ENCODE measurements around the gene ZNF546. TPM values are rescaled to one million over a fixed set of nuclear protein-coding genes. Genes with fewer than 3 reads are reported as not detected.
"Not testable (repeated sequence)": the region's sequence is repeated elsewhere in the genome, so short reads cannot be mapped to it uniquely, and the experiment has no call there.

ZNF546 gene
- total and polyA plus RNA-seq, 5 donors from 2014 or later: 2.3 to 5.8 (median 5.2) TPM

DNA sequence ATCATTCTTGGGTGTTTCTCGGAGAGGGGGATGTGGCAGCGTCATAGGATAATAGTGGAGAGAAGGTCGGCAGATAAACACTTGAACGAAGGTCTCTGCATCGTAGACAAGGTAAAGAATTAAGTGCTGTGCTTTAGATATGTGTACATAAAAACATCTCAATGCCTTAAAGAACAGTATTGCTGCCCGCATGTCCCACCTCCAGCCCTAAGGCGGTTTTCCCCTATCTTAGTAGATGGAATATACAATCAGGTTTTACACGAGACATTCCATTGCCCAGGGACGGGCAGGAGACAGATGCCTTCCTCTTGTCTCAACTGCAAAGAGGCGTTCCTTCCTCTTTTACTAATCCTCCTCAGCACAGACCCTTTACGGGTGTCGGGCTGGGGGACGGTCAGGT lies 37.5 kb upstream of the ZNF546 start:
- not testable (repeated sequence) for H3K36me3 Mint-ChIP-seq; H3K9me3 ChIP-seq (ENCODE audit: control insufficient read depth in 2 of 2, low read length in 2 of 2); H3K9me3 Mint-ChIP-seq; H3K27ac ChIP-seq (ENCODE audit: insufficient read depth, low read length, poor library complexity, severe bottlenecking); DNase-seq; H3K4me1 ChIP-seq (ENCODE audit: control insufficient read depth, insufficient read depth, low read length, poor library complexity, severe bottlenecking); H3K36me3 ChIP-seq (ENCODE audit: control insufficient read depth, insufficient read depth, low read length); H3K27me3 ChIP-seq (ENCODE audit: control insufficient read depth, insufficient read depth, low read length); H3K27me3 Mint-ChIP-seq; ATAC-seq (ENCODE audit: low read depth in 2 of 2)
- Mint-ChIP-seq H3K4me1 (peaks cover 15 to 55% (median 29%) of the 10 kb centered on the region in 4 donors), H3K4me3 (peak overlapping the region in 3 of 4 donors; percentile 40 to 60 (median 51)), H3K27ac (peak overlapping the region in 1 of 3 donors; percentile 94)
- H3K4me3 ChIP-seq (ENCODE audit: low read depth, low read length): peak overlapping the region; percentile 18

DNA sequence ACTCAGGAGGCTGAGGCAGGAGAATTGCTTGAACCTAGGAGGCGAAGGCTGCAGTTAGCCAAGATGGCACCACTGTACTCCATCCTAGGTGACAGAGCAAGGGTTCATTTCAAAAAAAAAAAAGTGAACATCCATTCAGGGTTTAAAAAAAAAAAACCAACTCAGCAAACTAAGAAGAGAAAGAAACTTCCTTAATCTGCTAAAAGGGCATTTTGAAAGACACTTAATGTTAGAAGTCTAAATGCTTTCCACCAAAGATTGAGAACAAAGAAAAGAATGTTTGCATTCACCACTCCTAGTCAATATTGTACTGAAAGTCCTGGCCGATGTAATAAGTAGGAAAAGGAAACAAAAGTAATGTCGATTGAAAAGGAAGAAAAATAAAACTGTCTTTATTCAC lies 33.0 kb upstream of the ZNF546 start:
- Histone ChIP-seq H3K27ac (ENCODE audit: insufficient read depth, low read length, poor library complexity, severe bottlenecking) (no peak overlapping the region), H3K4me1 (ENCODE audit: control insufficient read depth, insufficient read depth, low read length, poor library complexity, severe bottlenecking) (peaks cover 6% of the 10 kb centered on the region), H3K27me3 (ENCODE audit: control insufficient read depth, insufficient read depth, low read length) (no peaks in the 10 kb centered on the region), H3K36me3 (ENCODE audit: control insufficient read depth, insufficient read depth, low read length) (no peaks in the 10 kb centered on the region), H3K4me3 (ENCODE audit: low read depth, low read length) (no peak overlapping the region), H3K9me3 (ENCODE audit: control insufficient read depth in 2 of 2, low read length in 2 of 2) (no peaks in the 10 kb centered on the region)
- Mint-ChIP-seq H3K4me3 (peak overlapping the region in 1 of 4 donors; percentile 7), H3K27me3 (no peaks in the 10 kb centered on the region), H3K27ac (no peak overlapping the region), H3K9me3 (no peaks in the 10 kb centered on the region), H3K36me3 (peaks cover 3% of the 10 kb centered on the region), H3K4me1 (peaks cover 12 to 41% (median 22%) of the 10 kb centered on the region in 4 donors)
- DNase-seq (no peak), ATAC-seq (ENCODE audit: low read depth in 2 of 2) (no peak)

DNA sequence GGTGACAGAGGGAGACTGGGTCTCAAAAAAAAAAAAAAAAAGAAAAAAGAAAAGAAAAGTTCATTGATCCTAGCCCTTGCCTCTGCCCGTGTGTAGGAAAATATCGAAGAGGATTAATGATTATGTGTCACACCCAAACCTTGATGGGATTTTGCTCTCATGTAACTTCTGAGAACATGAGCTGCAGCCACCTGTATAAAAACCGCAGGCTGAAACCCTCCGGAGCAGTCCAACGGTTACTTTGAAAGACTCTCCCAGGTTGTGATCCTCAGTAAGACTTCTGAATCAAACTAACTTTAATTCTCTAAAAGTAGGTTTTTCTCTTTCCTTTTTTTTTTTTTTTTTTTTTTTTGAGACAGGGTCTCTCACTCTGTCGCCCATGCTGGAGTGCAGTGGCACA lies 30.2 kb upstream of the ZNF546 start:
- H3K4me3 ChIP-seq (ENCODE audit: low read depth, low read length): no peak overlapping the region
- H3K27me3 Mint-ChIP-seq: no peaks in the 10 kb centered on the region
- H3K9me3 Mint-ChIP-seq: no peaks in the 10 kb centered on the region
- H3K27ac ChIP-seq (ENCODE audit: insufficient read depth, low read length, poor library complexity, severe bottlenecking): no peak overlapping the region
- ATAC-seq (ENCODE audit: low read depth in 2 of 2) (no peak), DNase-seq (no peak)
- H3K9me3 ChIP-seq (ENCODE audit: control insufficient read depth in 2 of 2, low read length in 2 of 2): no peaks in the 10 kb centered on the region
- peaks cover 18 to 50% (median 29%) of the 10 kb centered on the region in 4 donors for H3K4me1 Mint-ChIP-seq
- H3K4me1 ChIP-seq (ENCODE audit: control insufficient read depth, insufficient read depth, low read length, poor library complexity, severe bottlenecking): peaks cover 26% of the 10 kb centered on the region
- H3K36me3 ChIP-seq (ENCODE audit: control insufficient read depth, insufficient read depth, low read length): no peaks in the 10 kb centered on the region
- no peak overlapping the region for H3K4me3 Mint-ChIP-seq
- H3K27me3 ChIP-seq (ENCODE audit: control insufficient read depth, insufficient read depth, low read length): no peaks in the 10 kb centered on the region
- peaks cover 10% of the 10 kb centered on the region for H3K36me3 Mint-ChIP-seq
- peak overlapping the region in 2 of 3 donors; percentile 35 to 48 for H3K27ac Mint-ChIP-seq

DNA sequence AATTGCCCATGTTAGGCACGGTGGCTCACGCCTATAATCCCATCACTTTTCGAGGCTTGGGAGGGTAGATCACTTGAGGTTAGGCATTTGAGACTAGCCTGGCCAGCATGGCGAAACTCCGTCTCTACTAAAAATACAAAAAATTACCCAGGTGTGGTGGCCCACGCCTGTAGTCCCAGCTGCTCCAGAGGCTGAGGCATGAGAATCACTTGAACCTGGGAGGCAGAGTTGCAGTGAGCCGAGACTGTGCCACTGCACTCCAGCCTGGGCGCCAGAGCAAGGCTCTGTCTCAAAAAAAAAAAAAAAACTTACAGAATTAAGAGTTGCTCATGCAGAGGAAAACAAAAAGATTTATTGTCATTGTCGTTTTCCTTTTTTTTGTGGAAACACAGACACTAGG lies 29.3 kb upstream of the ZNF546 start:
- H3K27me3 ChIP-seq (ENCODE audit: control insufficient read depth, insufficient read depth, low read length): no peaks in the 10 kb centered on the region
- H3K27ac ChIP-seq (ENCODE audit: insufficient read depth, low read length, poor library complexity, severe bottlenecking): no peak overlapping the region
- H3K4me1 ChIP-seq (ENCODE audit: control insufficient read depth, insufficient read depth, low read length, poor library complexity, severe bottlenecking): peaks cover 33% of the 10 kb centered on the region
- Mint-ChIP-seq H3K4me3 (no peak overlapping the region), H3K27me3 (no peaks in the 10 kb centered on the region), H3K36me3 (peaks cover 10% of the 10 kb centered on the region), H3K4me1 (peaks cover 18 to 58% (median 32%) of the 10 kb centered on the region in 4 donors), H3K9me3 (no peaks in the 10 kb centered on the region), H3K27ac (peak overlapping the region in 2 of 3 donors; percentile 84 to 100)
- H3K9me3 ChIP-seq (ENCODE audit: control insufficient read depth in 2 of 2, low read length in 2 of 2): no peaks in the 10 kb centered on the region
- no peaks in the 10 kb centered on the region for H3K36me3 ChIP-seq (ENCODE audit: control insufficient read depth, insufficient read depth, low read length)
- H3K4me3 ChIP-seq (ENCODE audit: low read depth, low read length): no peak overlapping the region
- ATAC-seq (ENCODE audit: low read depth in 2 of 2): no peak
- DNase-seq: no peak

DNA sequence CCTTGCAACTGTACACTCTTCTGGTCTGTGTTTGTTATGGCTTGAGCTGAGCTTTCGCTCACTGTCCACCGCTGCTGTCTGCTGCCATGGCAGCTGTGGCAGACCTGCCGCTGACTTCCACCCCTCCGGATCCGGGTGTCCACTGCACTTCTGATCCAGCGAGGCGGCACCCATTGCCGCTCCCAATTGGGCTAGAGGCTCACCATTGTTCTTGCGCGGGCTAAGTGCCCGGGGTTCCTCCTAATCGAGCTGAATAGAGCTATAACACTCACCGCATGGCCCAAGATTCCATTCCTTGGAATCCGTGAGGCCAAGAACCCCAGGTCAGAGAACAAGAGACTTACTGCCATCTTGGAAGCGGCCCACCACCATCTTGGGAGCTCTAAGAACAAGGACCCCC lies 28.1 kb upstream of the ZNF546 start:
- Mint-ChIP-seq H3K9me3 (no peaks in the 10 kb centered on the region), H3K36me3 (peaks cover 18% of the 10 kb centered on the region), H3K27ac (peak overlapping the region; percentile 94 to 100 (median 100)), H3K4me1 (peaks cover 11 to 61% (median 34%) of the 10 kb centered on the region in 4 donors), H3K4me3 (peak overlapping the region; percentile 96 to 100 (median 98)), H3K27me3 (no peaks in the 10 kb centered on the region)
- no peak for ATAC-seq (ENCODE audit: low read depth in 2 of 2)
- no peaks in the 10 kb centered on the region for H3K9me3 ChIP-seq (ENCODE audit: control insufficient read depth in 2 of 2, low read length in 2 of 2)
- peaks cover 8% of the 10 kb centered on the region for H3K36me3 ChIP-seq (ENCODE audit: control insufficient read depth, insufficient read depth, low read length)
- H3K4me1 ChIP-seq (ENCODE audit: control insufficient read depth, insufficient read depth, low read length, poor library complexity, severe bottlenecking): peaks cover 33% of the 10 kb centered on the region
- no peak for DNase-seq
- no peaks in the 10 kb centered on the region for H3K27me3 ChIP-seq (ENCODE audit: control insufficient read depth, insufficient read depth, low read length)
- H3K27ac ChIP-seq (ENCODE audit: insufficient read depth, low read length, poor library complexity, severe bottlenecking): peak overlapping the region; percentile 93
- H3K4me3 ChIP-seq (ENCODE audit: low read depth, low read length): peak overlapping the region; percentile 29

DNA sequence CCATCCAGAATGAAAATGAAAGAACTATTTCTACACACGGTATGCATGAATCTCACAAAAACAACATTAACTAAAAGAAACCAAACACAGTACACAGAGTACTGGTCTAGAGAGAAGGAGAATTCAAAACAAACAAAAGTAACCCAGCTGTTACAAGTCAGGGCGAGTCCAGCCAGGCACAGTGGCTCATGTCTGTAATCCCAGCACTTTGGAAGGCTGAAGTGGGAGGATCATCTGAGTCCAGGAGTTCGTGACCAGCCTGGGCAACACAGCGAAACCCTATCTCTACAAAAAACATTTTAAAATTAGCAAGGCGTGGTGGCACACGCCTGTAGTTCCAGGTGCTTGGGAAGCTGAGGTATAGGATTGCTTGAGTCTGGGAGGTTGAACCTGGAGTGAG lies 27.6 kb upstream of the ZNF546 start:
- Histone ChIP-seq H3K27me3 (ENCODE audit: control insufficient read depth, insufficient read depth, low read length) (no peaks in the 10 kb centered on the region), H3K4me1 (ENCODE audit: control insufficient read depth, insufficient read depth, low read length, poor library complexity, severe bottlenecking) (peaks cover 33% of the 10 kb centered on the region), H3K36me3 (ENCODE audit: control insufficient read depth, insufficient read depth, low read length) (peaks cover 13% of the 10 kb centered on the region), H3K9me3 (ENCODE audit: control insufficient read depth in 2 of 2, low read length in 2 of 2) (no peaks in the 10 kb centered on the region), H3K4me3 (ENCODE audit: low read depth, low read length) (peak overlapping the region; percentile 29), H3K27ac (ENCODE audit: insufficient read depth, low read length, poor library complexity, severe bottlenecking) (peak overlapping the region; percentile 93)
- H3K4me1 Mint-ChIP-seq: peaks cover 11 to 59% (median 34%) of the 10 kb centered on the region in 4 donors
- H3K36me3 Mint-ChIP-seq: peaks cover 20% of the 10 kb centered on the region
- no peak for ATAC-seq (ENCODE audit: low read depth in 2 of 2)
- H3K27me3 Mint-ChIP-seq: no peaks in the 10 kb centered on the region
- no peaks in the 10 kb centered on the region for H3K9me3 Mint-ChIP-seq
- peak overlapping the region; percentile 96 to 100 (median 98) for H3K4me3 Mint-ChIP-seq
- peak in 1 of 3 donors; percentile 32 for DNase-seq
- peak overlapping the region; percentile 94 to 100 (median 100) for H3K27ac Mint-ChIP-seq

DNA sequence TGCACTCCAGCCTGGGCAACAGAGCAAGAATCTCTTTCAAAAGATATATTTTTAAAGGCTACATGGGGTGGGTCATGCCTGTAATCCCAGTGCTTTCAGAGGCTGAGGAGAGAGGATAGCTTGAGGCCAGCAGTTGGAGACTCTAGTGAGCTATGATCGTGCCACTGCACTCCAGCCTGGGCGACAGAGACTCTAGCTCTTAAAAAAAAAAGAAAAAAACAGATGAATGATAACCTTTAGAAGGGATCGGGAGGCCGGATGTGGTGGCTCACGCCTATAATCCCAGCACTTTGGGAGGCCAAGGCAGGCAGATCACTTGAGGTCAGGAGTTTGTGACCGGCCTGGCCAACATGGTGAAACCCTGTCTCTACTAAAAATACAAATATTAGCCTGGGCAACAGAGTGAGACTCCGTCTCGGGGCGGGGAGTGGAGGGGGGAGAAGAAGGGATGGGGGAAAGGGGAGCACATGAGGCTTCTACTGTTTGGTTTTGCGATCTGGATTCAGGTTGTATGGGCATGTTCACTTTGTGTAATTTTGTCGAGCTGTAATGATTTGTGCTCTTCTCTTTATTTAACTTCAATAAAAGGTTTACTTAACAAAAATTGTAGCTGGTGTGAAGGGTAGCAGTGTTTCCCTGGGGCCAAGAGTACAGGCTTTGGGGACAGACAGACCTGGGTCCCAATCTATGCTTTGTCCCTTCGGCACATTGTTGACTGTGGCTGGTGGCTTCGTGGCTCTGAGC lies 27.0 kb upstream of the ZNF546 start:
- Histone ChIP-seq H3K4me1 (ENCODE audit: control insufficient read depth, insufficient read depth, low read length, poor library complexity, severe bottlenecking) (peaks cover 33% of the 10 kb centered on the region), H3K4me3 (ENCODE audit: low read depth, low read length) (peak overlapping the region; percentile 89), H3K27ac (ENCODE audit: insufficient read depth, low read length, poor library complexity, severe bottlenecking) (peak overlapping the region; percentile 93), H3K27me3 (ENCODE audit: control insufficient read depth, insufficient read depth, low read length) (no peaks in the 10 kb centered on the region), H3K9me3 (ENCODE audit: control insufficient read depth in 2 of 2, low read length in 2 of 2) (no peaks in the 10 kb centered on the region), H3K36me3 (ENCODE audit: control insufficient read depth, insufficient read depth, low read length) (peaks cover 19% of the 10 kb centered on the region)
- ATAC-seq (ENCODE audit: low read depth in 2 of 2) (no peak), DNase-seq (peak; percentile 7 to 29 (median 11))
- Mint-ChIP-seq H3K27ac (peak overlapping the region; percentile 94 to 100 (median 100)), H3K36me3 (peaks cover 23% of the 10 kb centered on the region), H3K4me1 (peaks cover 11 to 61% (median 34%) of the 10 kb centered on the region in 4 donors), H3K4me3 (peak overlapping the region; percentile 96 to 100 (median 98)), H3K27me3 (no peaks in the 10 kb centered on the region), H3K9me3 (no peaks in the 10 kb centered on the region)

DNA sequence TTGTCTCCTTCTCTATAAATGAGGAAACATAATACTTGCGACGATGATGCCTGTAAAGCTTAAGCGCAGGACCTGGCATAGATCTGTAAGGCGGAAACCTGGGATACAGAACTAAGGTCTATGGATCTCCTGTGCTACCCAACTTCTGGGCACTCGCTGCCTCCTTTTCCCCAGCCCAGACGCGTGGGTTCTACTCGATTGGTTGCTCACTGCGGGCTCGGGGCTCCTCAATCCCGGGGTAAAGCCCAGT lies 26.5 kb upstream of the ZNF546 start:
- H3K27ac Mint-ChIP-seq: peak overlapping the region; percentile 94 to 100 (median 100)
- H3K36me3 ChIP-seq (ENCODE audit: control insufficient read depth, insufficient read depth, low read length): peaks cover 22% of the 10 kb centered on the region
- ATAC-seq (ENCODE audit: low read depth in 2 of 2) (peak in 1 of 2 donors; percentile 1), DNase-seq (no peak)
- H3K4me1 ChIP-seq (ENCODE audit: control insufficient read depth, insufficient read depth, low read length, poor library complexity, severe bottlenecking): peaks cover 33% of the 10 kb centered on the region
- H3K4me1 Mint-ChIP-seq: peaks cover 11 to 62% (median 34%) of the 10 kb centered on the region in 4 donors
- H3K36me3 Mint-ChIP-seq: peaks cover 26% of the 10 kb centered on the region
- peak overlapping the region; percentile 93 for H3K27ac ChIP-seq (ENCODE audit: insufficient read depth, low read length, poor library complexity, severe bottlenecking)
- H3K4me3 Mint-ChIP-seq: peak overlapping the region; percentile 96 to 100 (median 98)
- H3K9me3 ChIP-seq (ENCODE audit: control insufficient read depth in 2 of 2, low read length in 2 of 2): no peaks in the 10 kb centered on the region
- H3K4me3 ChIP-seq (ENCODE audit: low read depth, low read length): peak overlapping the region; percentile 89
- no peaks in the 10 kb centered on the region for H3K27me3 Mint-ChIP-seq
- H3K27me3 ChIP-seq (ENCODE audit: control insufficient read depth, insufficient read depth, low read length): no peaks in the 10 kb centered on the region
- no peaks in the 10 kb centered on the region for H3K9me3 Mint-ChIP-seq

Data from CD4-positive, CD25-positive, alpha-beta regulatory T cell (primary cell).